GM23338 (cell line): ENCODE data around the gene CDK10.
"Not testable (repeated sequence)": the region's sequence is repeated elsewhere in the genome, so short reads cannot be mapped to it uniquely, and the experiment has no call there.

Experiments used
- CREB1 ChIP-seq: fragments of 250-450 bp; sonication (Bioruptor Pico); IDR thresholded peaks from 2 replicates; pipeline ENCODE4 v1.5.0; 2020; ENCODE audit warnings: low read depth, mild to moderate bottlenecking, moderate library complexity
- CTCF ChIP-seq, 2 experiments: fragments of 200-600 bp in 1 of 2; sonication (generic) in 1 of 2; conservative IDR thresholded peaks; 2 replicates each; pipeline versions ENCODE4 v1.5.1 to v1.6.1; 2016 to 2017; ENCODE audit warnings: antibody characterized with exemption in 2 of 2, low read depth in 2 of 2, mild to moderate bottlenecking in 2 of 2, moderate library complexity in 1 of 2
- EZH2 ChIP-seq: fragments of 200-600 bp; sonication (generic); IDR thresholded peaks from one replicate; pipeline ENCODE4 v1.8.0; 2017; ENCODE audit warnings: antibody characterized with exemption, mild to moderate bottlenecking, low read depth; ENCODE audit not compliant: unreplicated experiment
- POLR2AphosphoS5 ChIP-seq: IDR thresholded peaks from 2 replicates; pipeline ENCODE4 v1.6.1; 2016; ENCODE audit warnings: antibody characterized with exemption, low read depth
- ZNF462 ChIP-seq: fragments of 250-450 bp; sonication (Bioruptor Pico); IDR thresholded peaks from 2 replicates; pipeline ENCODE4 v1.5.0; 2020; ENCODE audit warnings: mild to moderate bottlenecking, moderate library complexity

GRCh38 chr16:89689621-89690020 is 3.1 kb downstream of the CDK10 start:
- not testable (repeated sequence) for TF ChIP-seq CTCF (conservative IDR thresholded peaks at IDR 0.05; ENCODE audit: low read depth in 2 of 2); EZH2; ZNF462 (CRISPR knock-in tag); POLR2AphosphoS5; CREB1 (CRISPR knock-in tag)
